Parathyroid adenoma (tissue), 2 donors: ENCODE results near the gene PNCK.

Experiments
- H2AFZ ChIP-seq: fragments of 300-600 bp; sonication (generic); one replicate; pipeline ENCODE4 v1.7.0; 2017; ENCODE audit warnings: antibody characterized with exemption, mild to moderate bottlenecking
- H3K27ac ChIP-seq: fragments of 300-600 bp; sonication (generic); one replicate; pipeline ENCODE4 v1.7.0; 2017
- H3K27me3 ChIP-seq: fragments of 300-600 bp; sonication (generic); one replicate; pipeline ENCODE4 v1.7.0; 2017; ENCODE audit warnings: low read length; ENCODE audit not compliant: control insufficient read depth, insufficient read depth
- H3K36me3 ChIP-seq: fragments of 300-600 bp; sonication (generic); one replicate; pipeline ENCODE4 v1.7.0; 2017; ENCODE audit warnings: low read length; ENCODE audit not compliant: control insufficient read depth, insufficient read depth
- H3K4me1 ChIP-seq: fragments of 300-600 bp; sonication (generic); one replicate; pipeline ENCODE4 v1.7.0; 2017; ENCODE audit warnings: control low read depth
- H3K4me2 ChIP-seq: fragments of 300-600 bp; sonication (generic); one replicate; pipeline ENCODE4 v1.7.0; 2017; ENCODE audit warnings: low read length
- H3K4me3 ChIP-seq: fragments of 300-600 bp; sonication (generic); one replicate; pipeline ENCODE4 v1.7.0; 2017; ENCODE audit warnings: low read depth, low read length
- H3K79me2 ChIP-seq: fragments of 300-600 bp; sonication (generic); one replicate; pipeline ENCODE4 v1.7.0; 2017; ENCODE audit warnings: control low read depth
- H3K9ac ChIP-seq: fragments of 300-600 bp; sonication (generic); one replicate; pipeline ENCODE4 v1.7.0; 2017; ENCODE audit warnings: mild to moderate bottlenecking
- H3K9me3 ChIP-seq: fragments of 300-600 bp; sonication (generic); one replicate; pipeline ENCODE4 v1.7.0; 2017; ENCODE audit warnings: low read length; ENCODE audit not compliant: control insufficient read depth
- TF ChIP-seq, protein P1 (sequence below): fragments of 300-600 bp; sonication (generic); IDR thresholded peaks from one replicate; pipeline ENCODE4 v1.7.0; 2017; ENCODE audit warnings: antibody characterized with exemption, mild to moderate bottlenecking
- donor health status: primary hyperparathyroidism.

Gene PNCK

GRCh38 chrX:153641627-153642026, 32.0 kb downstream of the PNCK start:
- H3K27ac ChIP-seq, result no peak overlapping the region
- H3K27me3 ChIP-seq, result no peaks in the 10 kb centered on the region
- H3K9me3 ChIP-seq, result no peaks in the 10 kb centered on the region
- no peak overlapping the region for H2AFZ ChIP-seq
- TF ChIP-seq, protein P1, sequence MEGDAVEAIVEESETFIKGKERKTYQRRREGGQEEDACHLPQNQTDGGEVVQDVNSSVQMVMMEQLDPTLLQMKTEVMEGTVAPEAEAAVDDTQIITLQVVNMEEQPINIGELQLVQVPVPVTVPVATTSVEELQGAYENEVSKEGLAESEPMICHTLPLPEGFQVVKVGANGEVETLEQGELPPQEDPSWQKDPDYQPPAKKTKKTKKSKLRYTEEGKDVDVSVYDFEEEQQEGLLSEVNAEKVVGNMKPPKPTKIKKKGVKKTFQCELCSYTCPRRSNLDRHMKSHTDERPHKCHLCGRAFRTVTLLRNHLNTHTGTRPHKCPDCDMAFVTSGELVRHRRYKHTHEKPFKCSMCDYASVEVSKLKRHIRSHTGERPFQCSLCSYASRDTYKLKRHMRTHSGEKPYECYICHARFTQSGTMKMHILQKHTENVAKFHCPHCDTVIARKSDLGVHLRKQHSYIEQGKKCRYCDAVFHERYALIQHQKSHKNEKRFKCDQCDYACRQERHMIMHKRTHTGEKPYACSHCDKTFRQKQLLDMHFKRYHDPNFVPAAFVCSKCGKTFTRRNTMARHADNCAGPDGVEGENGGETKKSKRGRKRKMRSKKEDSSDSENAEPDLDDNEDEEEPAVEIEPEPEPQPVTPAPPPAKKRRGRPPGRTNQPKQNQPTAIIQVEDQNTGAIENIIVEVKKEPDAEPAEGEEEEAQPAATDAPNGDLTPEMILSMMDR, result no peak
- no peak overlapping the region for H3K4me3 ChIP-seq
- H3K36me3 ChIP-seq, result no peaks in the 10 kb centered on the region
- H3K9ac ChIP-seq, result no peak overlapping the region
- H3K79me2 ChIP-seq, result no peaks in the 10 kb centered on the region
- H3K4me1 ChIP-seq, result no peaks in the 10 kb centered on the region
- no peak overlapping the region for H3K4me2 ChIP-seq

GRCh38 chrX:153640736-153641575, 32.7 kb downstream of the PNCK start:
- Histone ChIP-seq H3K27ac (no peak overlapping the region), H3K4me3 (no peak overlapping the region), H2AFZ (no peak overlapping the region), H3K9me3 (no peaks in the 10 kb centered on the region), H3K79me2 (no peaks in the 10 kb centered on the region), H3K9ac (no peak overlapping the region), H3K27me3 (no peaks in the 10 kb centered on the region), H3K4me1 (no peaks in the 10 kb centered on the region), H3K4me2 (no peak overlapping the region), H3K36me3 (no peaks in the 10 kb centered on the region)
- TF ChIP-seq, protein P1, result no peak

- H3K79me2 ChIP-seq, result no peaks in the 10 kb centered on the region
- H3K27me3 ChIP-seq, result no peaks in the 10 kb centered on the region
- no peak overlapping the region for H3K4me3 ChIP-seq
- no peak overlapping the region for H3K4me2 ChIP-seq
- H3K9me3 ChIP-seq, result no peaks in the 10 kb centered on the region
- H3K4me1 ChIP-seq, result no peaks in the 10 kb centered on the region
- no peak overlapping the region for H3K9ac ChIP-seq
- TF ChIP-seq, protein P1, result no peak
- no peak overlapping the region for H2AFZ ChIP-seq
- no peak overlapping the region for H3K27ac ChIP-seq
- H3K36me3 ChIP-seq, result no peaks in the 10 kb centered on the region
These were observed 33.4 kb downstream of the PNCK start for GRCh38 chrX:153640045-153640686.

DNA sequence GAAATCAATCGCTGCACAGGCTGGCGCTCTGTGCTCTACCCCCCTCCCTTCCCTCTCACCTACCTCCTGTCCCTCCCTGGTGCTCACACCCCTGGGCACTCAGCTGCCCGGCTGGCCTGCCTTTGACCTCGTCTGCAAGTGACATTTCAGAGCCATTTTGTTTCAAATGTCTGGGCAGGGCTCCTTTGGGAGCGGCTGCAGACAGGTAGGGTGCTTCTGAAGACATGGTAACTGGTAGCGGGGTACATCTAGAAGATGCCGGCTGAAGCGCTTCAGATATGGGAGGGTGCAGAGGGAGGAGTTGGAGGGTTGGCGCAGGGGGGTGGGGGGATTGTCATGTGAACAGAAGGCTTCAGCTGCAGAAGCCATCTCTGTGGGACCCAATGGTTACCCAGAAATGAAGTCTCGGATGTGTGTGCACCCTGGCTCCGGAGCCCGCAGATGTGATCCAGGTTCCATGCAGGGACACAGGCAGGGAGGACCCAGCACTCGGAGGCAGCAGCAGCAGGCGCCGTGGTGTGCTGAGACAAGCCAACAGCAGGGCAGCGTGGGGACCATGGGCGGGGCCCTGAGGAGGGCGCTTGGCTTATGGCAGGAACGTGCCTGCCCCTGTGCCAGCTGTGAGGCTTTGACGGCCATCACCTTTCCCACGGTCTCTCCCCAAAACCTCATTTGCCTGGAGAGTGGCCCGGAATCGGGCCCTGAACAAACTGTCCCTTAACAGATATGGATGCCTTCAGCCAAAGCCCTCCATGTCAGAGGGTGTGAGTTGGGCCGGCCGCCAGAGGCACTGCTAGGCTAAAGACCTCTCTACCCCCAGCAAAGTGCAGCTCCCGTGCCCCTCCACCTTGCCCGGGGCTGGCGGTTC, 34.2 kb downstream of the PNCK start:
- Histone ChIP-seq H3K79me2 (no peaks in the 10 kb centered on the region), H3K4me1 (no peaks in the 10 kb centered on the region), H3K27me3 (no peaks in the 10 kb centered on the region), H2AFZ (no peak overlapping the region), H3K27ac (no peak overlapping the region), H3K4me3 (no peak overlapping the region), H3K4me2 (no peak overlapping the region), H3K36me3 (no peaks in the 10 kb centered on the region), H3K9ac (no peak overlapping the region), H3K9me3 (no peaks in the 10 kb centered on the region)
- TF ChIP-seq, protein P1, result no peak
